GM10847 (cell line): ENCODE results near the gene TRIM40.

Experiments used
- POLR2A ChIP-seq: IDR thresholded peaks from 2 replicates; pipeline ENCODE4 v1.6.1; 2011; ENCODE audit not compliant: insufficient read length; ENCODE audit errors: extremely low read depth

TRIM40 gene

DNA sequence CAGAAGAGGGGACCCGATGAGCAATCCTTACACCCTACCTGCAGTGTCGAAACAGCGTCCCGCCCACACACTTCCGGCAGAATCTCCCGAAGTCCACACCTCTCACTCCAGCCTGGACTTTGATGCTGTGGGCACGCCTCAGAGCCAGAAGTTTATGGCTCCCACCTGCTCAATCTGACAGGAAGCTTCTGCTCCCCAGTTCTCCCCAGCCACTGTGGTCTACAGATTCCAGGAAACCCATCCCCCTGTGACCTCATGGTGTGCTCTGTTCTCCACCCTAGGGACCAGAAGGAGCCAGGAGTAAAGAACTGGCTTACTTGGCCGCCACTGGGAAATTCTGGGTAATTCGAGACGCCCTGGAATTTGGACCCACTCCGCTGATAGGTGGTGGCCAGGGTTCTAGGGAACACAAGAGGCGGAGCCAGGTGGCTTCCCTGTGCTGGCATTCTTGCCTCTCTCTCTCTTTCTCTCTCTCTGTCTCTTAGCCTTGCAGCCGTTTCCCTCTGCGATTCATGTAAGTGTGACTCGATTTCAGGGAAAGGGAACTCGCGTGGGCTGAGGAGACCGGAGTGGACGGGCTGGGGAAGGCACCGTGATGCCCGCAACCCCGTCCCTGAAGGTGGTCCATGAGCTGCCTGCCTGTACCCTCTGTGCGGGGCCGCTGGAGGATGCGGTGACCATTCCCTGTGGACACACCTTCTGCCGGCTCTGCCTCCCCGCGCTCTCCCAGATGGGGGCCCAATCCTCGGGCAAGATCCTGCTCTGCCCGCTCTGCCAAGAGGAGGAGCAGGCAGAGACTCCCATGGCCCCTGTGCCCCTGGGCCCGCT, 27.4 kb downstream of the TRIM40 start, which contains the start of gene TRIM15:
Gene TRIM15, plus strand, starts transcription at position 457 of the 828 bp plus-strand sequence. Its CDS starts 139 bp downstream, at position 596.
- no peak for TF ChIP-seq POLR2A

DNA sequence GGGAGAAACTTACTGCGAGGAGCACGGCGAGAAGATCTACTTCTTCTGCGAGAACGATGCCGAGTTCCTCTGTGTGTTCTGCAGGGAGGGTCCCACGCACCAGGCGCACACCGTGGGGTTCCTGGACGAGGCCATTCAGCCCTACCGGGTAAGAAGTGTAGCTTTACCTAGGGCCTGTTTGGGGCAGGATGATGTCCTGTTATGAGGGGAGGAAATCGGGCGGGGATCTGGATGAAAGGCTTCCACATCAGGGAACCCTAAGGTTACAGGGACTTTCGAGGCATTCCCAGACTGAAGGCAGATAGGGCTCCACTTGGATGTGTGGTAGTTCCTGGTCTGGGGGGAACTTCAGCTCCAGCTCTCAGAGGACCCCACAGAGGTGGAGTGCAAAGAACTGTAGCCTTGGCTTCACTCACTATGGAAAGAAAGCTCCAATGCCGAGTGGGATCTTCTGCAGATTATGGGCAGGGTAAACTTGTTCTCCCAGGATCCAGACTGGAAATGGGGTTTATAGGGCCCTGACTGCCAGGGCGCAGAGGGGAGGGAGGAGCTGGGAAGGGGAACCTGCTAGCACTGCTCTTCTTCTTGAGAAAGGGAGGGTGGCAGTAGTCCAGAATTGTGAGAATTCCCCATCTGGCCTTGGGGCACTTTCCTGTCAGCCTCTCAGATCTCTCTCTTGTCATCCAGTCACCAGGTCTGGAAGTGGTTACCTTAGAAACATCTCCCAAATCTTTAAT, 28.1 kb downstream of the TRIM40 start:
- no peak for TF ChIP-seq POLR2A

DNA sequence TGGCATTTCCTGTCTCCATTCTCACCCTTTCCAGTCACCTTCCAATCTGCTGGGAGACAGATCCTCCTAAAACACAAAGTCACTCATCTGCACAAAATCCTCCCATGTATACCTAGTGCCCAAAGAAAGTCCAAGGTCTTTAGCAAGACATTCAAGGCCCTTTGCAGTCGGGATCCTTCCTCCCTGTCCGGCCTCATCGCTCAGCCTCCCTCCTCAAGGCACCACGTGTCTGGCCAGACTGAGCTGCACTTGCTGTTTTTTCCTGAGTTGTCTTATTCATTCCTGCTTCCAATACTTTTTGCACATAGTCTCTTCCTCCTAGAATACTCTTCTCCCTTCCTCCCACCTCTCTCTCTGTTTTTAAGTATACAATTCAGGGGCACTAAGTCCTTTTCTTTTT, 28.8 kb downstream of the TRIM40 start:
- no peak for TF ChIP-seq POLR2A

DNA sequence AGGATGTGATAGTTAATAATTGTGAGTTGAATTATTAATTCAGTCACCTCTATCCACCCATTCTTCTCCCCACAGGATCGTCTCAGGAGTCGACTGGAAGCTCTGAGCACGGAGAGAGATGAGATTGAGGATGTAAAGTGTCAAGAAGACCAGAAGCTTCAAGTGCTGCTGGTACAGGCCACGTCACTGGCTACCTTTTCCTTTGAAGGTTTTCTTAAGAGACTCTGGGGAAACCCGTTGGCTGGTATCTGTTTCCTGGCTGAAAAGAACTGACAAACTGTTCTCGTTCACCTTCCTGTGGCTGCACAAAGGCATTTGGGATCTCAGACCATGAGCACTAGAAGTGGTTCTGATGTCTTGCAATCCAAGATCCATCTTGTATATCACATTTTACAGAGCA, 31.2 kb downstream of the TRIM40 start:
- no peak for TF ChIP-seq POLR2A

DNA sequence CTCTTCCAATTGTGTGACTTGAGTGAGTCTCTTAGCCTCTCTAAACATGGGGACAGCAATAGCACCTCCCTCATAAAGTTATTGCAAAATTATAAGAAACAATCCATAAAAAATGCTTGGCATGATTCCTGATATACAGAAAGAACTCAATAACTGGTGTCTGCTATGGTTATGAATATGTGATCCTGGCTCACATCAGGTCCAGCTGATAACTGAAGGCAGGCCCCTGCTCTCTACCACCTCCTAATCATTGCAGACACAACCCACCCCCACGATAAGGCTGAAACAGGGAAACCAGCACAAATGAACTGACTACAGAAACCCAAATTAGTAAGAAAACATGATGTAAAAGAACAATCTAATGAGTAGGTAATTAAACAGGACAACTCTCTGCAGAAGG, 32.8 kb downstream of the TRIM40 start:
- no peak for TF ChIP-seq POLR2A

DNA sequence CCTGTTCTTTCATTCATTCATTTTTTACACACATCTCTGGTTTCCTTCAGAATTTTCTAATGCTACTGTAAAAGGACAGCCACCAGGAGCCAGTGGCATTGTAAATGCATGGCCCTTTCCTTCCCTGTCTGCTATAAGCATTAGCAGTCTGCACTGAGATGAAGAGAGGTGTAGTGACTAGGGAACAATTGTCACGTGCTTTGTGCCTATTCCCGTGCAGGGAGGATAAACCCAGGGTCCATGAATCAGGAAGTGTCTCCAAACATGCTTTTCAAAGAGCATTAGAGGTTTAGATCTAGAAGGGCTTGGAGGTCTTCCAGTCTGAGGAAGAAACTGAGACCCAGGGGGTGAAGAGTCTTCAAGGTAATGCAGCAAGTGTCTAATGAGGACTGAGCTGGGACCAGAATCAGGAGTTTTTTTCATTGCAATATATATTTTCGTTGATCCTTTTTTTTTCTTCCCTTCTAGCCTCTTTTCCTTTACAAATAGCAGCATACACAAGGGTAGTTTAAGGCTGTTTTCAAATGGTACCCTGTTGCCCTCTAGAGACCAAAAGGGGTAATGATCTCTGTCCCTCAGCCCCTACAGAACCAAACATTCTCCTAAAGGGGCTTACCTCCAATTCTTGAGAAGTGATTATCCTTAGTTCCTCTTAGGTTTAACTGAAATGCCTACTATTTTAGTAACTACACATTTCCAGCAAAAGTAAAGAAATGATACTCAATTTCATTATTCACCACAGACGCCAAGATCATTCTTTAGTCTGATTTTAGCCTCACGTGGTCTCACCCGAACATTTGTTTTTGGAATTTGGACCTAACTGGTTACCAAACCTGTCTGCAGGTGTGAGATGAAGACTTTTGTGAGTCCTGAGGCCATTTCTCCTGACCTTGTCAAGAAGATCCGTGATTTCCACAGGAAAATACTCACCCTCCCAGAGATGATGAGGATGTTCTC, 34.0 kb downstream of the TRIM40 start:
- no peak for TF ChIP-seq POLR2A

DNA sequence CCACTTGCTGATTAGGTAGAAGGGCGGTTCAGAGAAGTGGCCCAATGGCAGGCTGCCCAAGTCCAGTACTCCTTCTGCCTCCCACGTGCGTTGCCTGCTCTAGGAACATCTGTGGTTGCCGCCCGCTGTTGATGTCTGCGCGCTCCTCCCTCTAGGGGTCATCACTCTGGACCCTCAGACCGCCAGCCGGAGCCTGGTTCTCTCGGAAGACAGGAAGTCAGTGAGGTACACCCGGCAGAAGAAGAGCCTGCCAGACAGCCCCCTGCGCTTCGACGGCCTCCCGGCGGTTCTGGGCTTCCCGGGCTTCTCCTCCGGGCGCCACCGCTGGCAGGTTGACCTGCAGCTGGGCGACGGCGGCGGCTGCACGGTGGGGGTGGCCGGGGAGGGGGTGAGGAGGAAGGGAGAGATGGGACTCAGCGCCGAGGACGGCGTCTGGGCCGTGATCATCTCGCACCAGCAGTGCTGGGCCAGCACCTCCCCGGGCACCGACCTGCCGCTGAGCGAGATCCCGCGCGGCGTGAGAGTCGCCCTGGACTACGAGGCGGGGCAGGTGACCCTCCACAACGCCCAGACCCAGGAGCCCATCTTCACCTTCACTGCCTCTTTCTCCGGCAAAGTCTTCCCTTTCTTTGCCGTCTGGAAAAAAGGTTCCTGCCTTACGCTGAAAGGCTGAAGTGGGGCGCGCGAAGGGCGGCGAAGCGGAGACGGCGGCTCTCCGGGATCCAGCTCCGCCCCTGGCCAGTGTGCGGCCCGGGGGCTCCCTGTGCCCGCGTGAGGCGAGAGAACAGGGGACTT, 35.9 kb downstream of the TRIM40 start:
- TF ChIP-seq POLR2A = no peak

DNA sequence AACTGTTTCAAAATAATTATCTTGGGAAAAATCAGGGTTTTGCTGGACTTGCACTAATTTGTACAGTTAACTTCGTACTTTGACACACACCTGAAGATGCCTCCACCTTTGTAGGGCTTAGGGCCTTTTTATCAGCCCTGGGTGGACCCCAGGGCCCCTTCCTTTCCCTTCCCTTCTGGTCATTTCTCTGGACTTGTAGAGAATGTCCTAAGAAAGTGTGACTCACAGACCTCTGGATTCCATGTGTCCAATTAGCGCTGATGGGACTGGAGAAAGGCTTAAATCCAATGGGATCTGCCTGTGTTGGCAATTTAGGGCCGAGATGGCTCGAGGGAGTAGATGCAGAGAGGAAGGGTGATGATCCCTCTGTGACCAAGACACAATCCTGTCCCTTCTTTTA, 36.7 kb downstream of the TRIM40 start:
- TF ChIP-seq POLR2A = no peak

DNA sequence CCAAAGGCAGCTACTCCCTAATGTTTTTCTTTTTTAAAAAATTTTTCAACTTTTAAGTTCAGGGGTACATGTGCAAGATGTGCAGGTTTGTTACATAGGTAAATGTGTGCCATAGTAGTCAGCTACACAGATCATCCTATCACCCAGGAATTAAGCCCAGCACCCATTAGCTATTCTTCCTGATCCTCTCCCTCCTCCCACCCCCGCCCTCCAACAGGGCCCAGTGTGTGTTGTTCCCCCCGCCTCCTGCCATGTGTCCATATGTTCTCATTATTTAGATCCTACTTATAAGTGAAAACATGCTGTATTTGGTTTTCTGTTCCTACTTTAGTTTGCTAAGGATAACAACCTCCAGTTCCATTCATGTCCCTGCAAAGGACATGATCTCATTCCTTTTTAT, 39.8 kb downstream of the TRIM40 start:
- no peak for TF ChIP-seq POLR2A

DNA sequence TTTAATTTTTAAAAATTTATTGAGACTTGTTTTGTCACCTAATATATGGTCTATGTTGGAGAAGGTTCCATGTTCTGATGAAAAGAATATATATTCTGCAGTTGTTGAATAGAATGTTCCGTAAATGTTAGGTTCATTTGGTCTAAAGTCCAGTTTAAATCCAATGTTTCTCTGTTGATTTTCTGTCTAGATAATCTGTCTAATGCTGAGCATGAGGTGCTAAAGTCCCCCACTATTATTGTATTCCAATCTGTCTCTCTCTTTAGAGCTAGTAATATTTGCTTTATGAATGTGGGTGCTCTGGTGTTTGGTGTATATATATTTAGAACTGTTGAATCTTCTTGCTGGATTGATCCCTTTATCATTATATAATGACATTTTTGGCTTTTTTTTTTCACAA, 42.9 kb downstream of the TRIM40 start:
- no peak for TF ChIP-seq POLR2A

DNA sequence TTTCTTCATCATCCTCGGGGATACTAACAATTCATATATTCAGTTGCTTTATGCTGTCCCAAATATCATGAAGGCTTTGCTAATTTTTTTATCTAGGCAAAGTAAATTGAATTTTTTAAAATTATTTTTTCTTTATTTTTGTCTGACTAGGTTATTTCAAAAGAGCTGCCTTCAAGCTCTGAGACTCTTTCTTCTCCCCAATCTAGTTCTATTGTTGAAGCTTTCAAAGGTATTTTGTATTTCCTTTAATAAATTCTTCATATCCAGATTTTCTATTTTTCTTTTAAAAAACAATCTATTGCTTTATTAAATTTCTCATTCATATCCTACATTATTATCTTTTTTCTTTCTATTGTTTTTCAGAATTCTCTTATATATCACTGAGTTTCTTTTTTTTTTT, 44.2 kb downstream of the TRIM40 start:
- TF ChIP-seq POLR2A = no peak

DNA sequence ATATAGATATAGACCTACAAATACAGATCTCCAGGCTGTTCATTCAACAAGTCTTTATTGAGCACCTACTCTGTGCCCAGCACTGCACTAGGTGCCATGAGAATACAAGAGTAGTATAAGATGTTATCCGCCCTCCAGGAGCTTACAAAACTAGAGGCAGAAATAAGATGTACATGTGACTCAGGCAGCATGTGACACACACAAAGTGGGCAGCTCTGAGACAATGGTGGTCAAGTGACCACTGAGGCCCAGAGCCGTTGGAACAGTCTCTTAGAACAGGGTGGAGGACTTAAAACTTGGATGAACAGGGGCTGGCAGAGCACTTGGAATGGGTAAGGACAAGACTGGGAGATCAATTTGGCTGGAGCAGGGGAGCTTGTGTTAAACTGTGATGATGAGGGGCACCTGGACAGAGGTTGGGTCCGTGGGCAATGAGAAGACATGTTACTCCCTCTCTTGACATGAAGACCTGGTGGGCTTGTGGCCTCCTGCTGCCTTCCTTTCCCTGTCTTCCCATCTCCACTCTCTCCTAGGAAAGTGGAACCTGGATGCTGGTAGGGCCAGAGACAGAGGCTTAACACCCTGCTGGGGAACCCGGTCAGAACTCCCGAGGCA, 48.6 kb downstream of the TRIM40 start:
- TF ChIP-seq POLR2A = no peak

DNA sequence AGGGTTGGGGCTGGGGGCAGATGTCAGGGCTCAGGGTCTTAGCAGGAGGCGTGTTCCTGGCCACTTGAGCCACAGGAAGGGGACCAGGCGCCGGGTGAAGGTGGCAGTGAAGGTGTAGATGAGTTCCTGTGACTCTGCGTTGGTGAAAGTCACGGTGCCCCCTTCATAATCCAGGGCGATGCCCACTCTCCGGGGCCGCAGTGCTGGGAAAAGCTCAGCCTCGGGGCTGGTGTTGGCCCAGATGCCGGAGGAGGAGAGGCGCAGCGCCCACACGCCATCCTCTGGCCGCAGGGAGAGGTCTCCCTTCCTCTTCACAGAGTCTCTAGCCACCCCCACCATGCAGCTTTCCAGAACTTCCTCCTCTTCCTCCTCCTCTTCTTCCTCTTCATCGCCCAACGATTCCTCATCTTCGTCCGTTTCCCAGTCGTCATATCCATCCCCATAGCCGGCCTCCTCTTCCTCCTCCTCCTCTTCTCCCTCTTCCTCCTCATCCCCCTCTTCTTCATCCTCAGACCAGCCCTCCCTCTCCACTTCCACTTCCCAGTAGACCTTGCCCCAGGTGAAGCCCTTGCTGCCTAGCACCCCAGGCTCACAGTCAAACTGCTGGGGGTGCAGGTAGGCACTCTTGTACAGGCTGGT, 50.0 kb downstream of the TRIM40 start:
- TF ChIP-seq POLR2A = no peak

DNA sequence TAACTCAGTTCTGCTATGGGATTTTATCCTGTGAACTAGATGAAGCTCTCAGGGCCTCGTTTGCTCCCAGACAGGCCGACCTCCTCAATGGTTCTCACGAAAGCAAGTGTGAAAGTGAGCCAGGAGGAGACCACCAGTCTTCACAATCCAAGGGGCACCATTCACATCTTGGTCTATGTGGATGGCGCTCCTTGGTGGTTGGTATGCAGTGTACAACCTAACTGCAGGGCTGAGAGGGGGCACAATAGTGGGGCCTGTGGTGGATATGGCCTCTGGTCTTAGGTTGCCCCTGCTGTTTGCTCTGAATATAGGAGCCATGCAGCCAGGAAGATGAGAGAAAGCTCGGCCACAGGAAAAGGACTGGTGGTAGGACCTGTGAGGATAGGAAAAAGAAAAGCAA, 52.6 kb downstream of the TRIM40 start:
- no peak for TF ChIP-seq POLR2A
